BE2C (cell line): ENCODE results near the gene CLEC6A.
"Not testable (repeated sequence)": the region's sequence is repeated elsewhere in the genome, so short reads cannot be mapped to it uniquely, and the experiment has no call there.

Source experiments
- DNase-seq: peaks from one replicate; pipeline ENCODE4 v3.0.0-alpha.2; 2020
- H3K27me3 ChIP-seq: fragments of 250-450 bp; sonication (Bioruptor Pico); 2 replicates; pipeline ENCODE4 v1.5.1; 2020; ENCODE audit warnings: mild to moderate bottlenecking
- H3K36me3 ChIP-seq: fragments of 250-450 bp; sonication (Bioruptor Pico); 2 replicates; pipeline ENCODE4 v1.5.1; 2020; ENCODE audit warnings: mild to moderate bottlenecking
- H3K4me1 ChIP-seq: fragments of 250-450 bp; sonication (Bioruptor Pico); 2 replicates; pipeline ENCODE4 v1.5.1; 2020
- H3K4me3 ChIP-seq: 2 replicates; pipeline ENCODE4 v1.5.1; 2011; ENCODE audit warnings: low read depth, low read length
- H3K9me3 ChIP-seq: fragments of 250-450 bp; sonication (Bioruptor Pico); 2 replicates; pipeline ENCODE4 v1.5.1; 2020
- TF ChIP-seq, protein P1 (sequence below): IDR thresholded peaks from 2 replicates; pipeline ENCODE4 v1.5.1; 2012; ENCODE audit warnings: mild to moderate bottlenecking, low read depth, low read length

Gene CLEC6A

DNA sequence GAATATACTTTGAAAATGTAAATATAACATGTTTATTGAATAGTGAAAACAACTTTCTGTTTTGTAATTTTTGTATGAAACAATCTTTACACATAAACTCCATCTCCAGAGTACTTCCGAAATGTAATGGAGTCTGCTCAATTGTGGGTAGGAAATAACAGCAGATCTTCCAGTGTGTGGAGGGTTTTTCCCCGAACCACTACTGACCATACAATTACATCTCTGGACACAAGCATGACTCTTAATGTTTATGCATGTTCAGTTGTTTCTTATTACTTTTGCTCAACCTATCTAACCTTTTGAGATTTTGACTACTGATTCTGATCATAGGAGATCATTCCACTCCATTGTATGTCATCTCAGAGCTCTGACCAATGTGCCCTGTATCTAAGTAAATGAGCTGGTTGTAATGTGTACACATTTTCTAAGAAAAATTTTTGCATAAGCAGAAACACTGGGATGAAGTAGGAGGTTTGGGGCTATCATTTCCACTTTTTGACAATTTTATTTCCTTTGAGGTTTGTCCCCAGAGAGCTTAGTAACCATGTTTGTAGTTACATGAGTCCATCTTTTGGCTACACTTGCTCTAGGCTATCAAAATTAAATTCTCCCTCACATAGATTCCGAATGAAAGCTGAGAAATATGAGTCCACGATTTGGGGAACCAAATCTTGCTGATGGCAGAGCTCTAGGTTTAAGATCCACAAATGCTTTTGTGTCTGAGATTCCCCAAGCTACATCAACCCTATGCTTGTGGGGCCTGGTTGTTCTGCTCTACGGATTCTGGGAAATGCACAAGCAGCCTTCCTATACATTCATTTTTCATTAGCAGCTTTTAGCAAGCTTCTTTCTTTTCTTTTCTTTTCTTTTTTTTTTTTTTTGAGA lies 36.1 kb downstream of the CLEC6A start:
- H3K4me3 ChIP-seq, result no peak overlapping the region
- DNase-seq, result no peak
- no peaks in the 10 kb centered on the region for H3K4me1 ChIP-seq
- TF ChIP-seq, protein P1, sequence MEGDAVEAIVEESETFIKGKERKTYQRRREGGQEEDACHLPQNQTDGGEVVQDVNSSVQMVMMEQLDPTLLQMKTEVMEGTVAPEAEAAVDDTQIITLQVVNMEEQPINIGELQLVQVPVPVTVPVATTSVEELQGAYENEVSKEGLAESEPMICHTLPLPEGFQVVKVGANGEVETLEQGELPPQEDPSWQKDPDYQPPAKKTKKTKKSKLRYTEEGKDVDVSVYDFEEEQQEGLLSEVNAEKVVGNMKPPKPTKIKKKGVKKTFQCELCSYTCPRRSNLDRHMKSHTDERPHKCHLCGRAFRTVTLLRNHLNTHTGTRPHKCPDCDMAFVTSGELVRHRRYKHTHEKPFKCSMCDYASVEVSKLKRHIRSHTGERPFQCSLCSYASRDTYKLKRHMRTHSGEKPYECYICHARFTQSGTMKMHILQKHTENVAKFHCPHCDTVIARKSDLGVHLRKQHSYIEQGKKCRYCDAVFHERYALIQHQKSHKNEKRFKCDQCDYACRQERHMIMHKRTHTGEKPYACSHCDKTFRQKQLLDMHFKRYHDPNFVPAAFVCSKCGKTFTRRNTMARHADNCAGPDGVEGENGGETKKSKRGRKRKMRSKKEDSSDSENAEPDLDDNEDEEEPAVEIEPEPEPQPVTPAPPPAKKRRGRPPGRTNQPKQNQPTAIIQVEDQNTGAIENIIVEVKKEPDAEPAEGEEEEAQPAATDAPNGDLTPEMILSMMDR, result no peak
- H3K27me3 ChIP-seq, result no peaks in the 10 kb centered on the region
- no peaks in the 10 kb centered on the region for H3K9me3 ChIP-seq
- no peaks in the 10 kb centered on the region for H3K36me3 ChIP-seq

DNA sequence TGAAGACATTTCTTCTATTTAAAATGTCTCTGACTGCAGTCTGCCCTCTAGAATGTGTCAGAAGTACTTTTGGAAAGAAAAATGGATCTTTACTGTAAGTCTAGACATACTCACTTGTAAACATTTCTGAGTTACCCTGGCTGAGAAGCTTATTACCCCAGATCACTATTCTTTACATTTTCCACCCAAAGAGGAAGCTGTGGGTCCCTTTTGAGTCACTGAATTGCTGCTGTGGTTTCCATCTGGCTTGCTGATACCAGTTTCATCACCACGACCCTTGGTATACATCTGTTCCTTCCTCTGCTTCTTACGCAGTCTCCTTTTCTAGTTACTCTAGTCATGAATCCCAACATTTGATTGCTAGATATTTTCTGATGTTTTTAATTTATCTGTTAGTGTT lies 37.3 kb downstream of the CLEC6A start:
- Histone ChIP-seq H3K4me1 (no peaks in the 10 kb centered on the region), H3K9me3 (no peaks in the 10 kb centered on the region), H3K27me3 (no peaks in the 10 kb centered on the region), H3K4me3 (no peak overlapping the region), H3K36me3 (no peaks in the 10 kb centered on the region)
- TF ChIP-seq, protein P1, result no peak
- no peak for DNase-seq

DNA sequence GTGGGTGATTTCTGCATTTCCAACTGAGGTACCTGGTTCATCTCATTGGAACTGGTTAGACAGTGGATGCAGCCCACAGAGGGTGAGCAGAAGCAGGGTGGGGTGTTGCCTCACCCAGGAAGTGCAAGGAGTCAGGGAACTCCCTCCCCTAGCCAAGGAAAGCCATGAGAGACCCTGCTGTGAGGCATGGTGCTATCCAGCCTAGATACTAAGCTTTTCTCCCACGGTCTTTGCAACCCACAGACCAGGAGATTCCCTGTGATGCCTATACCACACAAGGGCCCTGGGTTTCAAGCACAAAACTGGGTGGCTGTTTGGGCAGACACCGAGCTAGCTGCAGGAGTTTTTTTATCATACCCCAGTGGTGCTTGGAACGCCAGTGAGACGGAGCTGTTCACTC lies 39.9 kb downstream of the CLEC6A start:
- H3K27me3 ChIP-seq, H3K4me3 ChIP-seq, H3K4me1 ChIP-seq, H3K9me3 ChIP-seq, DNase-seq, H3K36me3 ChIP-seq: not testable (repeated sequence)

DNA sequence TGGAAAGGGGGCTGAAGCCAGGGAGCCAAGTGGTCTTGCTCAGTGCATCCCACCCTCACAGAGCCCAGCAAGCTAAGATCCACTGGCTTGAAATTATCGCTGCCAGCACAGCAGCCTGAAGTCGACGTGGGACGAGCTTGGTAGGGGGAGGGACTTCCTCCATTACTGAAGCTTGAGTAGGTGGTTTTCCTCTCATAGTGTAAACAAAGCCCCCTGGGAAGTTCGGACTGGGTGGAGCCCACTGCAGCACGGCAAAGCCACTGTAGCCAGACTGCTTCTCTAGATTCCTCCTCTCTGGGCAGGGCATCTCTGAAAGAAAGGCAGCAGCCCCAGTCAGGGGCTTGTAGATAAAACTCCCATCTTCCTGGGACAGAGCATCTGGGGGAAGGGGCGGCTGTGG lies 40.3 kb downstream of the CLEC6A start:
- not testable (repeated sequence) for H3K27me3 ChIP-seq, H3K4me3 ChIP-seq, H3K9me3 ChIP-seq, H3K4me1 ChIP-seq, DNase-seq, H3K36me3 ChIP-seq

DNA sequence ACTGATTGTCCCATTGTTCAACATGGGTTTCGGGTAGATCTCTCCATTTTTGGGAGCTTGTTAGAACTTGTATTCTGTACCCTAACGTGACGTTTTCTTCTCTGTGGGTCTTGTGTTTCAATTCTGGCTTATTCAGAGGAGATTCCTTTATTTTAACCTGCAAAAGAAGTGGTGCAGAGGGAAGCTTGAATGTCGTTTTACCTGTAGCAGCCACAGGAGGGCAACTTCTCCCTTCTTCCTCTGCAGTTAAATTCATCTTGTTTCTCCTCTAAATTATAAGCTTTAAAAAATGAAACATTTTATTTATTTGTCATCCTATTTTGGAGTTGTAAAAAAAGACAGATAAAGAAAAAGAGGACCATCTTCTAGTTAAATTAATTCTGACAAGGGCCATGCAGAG lies 43.9 kb downstream of the CLEC6A start:
- TF ChIP-seq, protein P1, result no peak
- no peaks in the 10 kb centered on the region for H3K27me3 ChIP-seq
- DNase-seq, result no peak
- no peaks in the 10 kb centered on the region for H3K36me3 ChIP-seq
- no peaks in the 10 kb centered on the region for H3K4me1 ChIP-seq
- no peaks in the 10 kb centered on the region for H3K9me3 ChIP-seq
- H3K4me3 ChIP-seq, result no peak overlapping the region

DNA sequence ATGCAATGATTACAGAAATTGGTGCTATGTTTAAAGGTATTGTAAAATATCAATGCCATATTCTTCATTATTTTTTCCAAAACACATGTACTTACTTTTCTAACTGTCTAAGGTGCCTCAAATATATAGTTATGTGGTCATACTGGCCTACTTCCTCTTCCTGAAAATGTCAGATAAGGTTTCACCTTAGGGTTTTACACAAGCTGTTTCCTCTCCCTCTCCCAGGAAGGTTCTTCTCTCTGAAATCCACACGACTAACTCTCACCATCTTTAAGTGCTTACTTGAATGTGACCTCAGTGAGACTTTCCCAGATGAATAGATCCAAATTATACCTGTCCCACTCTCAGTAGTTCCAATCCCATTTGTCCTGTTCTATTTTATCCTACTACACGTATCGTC lies 46.0 kb downstream of the CLEC6A start:
- TF ChIP-seq, protein P1, result no peak
- Histone ChIP-seq H3K4me3 (no peak overlapping the region), H3K4me1 (no peaks in the 10 kb centered on the region), H3K9me3 (no peaks in the 10 kb centered on the region), H3K27me3 (no peaks in the 10 kb centered on the region), H3K36me3 (no peaks in the 10 kb centered on the region)
- DNase-seq, result no peak

DNA sequence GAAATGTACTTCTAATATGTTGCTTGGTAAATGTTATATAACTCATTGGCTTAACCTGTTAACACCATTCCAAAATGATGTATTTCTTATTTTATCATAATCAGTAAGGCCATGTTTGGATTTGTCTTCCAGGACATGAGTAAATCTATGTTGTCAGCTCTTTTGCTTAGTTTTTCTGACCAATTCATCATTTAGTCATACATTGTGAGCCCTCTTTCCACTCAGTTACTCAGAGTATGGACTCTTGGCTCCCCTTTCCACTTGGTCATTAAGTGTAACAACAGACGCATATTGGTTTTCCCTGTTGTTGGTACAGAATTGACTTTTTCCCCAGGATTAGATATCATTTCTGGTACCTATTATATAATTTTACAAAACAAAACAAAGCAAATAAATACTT lies 48.6 kb downstream of the CLEC6A start:
- DNase-seq, result no peak
- Histone ChIP-seq H3K4me1 (no peaks in the 10 kb centered on the region), H3K36me3 (no peaks in the 10 kb centered on the region), H3K27me3 (no peaks in the 10 kb centered on the region), H3K4me3 (no peak overlapping the region), H3K9me3 (no peaks in the 10 kb centered on the region)
- TF ChIP-seq, protein P1, result no peak
